Chondrocyte (in vitro differentiated cells): ENCODE data around the gene QSOX2. TPM values are rescaled to one million over a fixed set of nuclear protein-coding genes. Genes with fewer than 3 reads are reported as not detected.

ENCODE experiments used
- DNase-seq: peaks from one replicate; pipeline ENCODE4 v3.0.0; 2021; ENCODE audit warnings: mixed read lengths, low spot score
- H3K27ac Mint-ChIP-seq: one replicate; pipeline ENCODE4 v1.8.0; 2021; ENCODE audit warnings: mild to moderate bottlenecking, moderate library complexity, mixed read lengths; ENCODE audit not compliant: unreplicated experiment
- H3K27me3 Mint-ChIP-seq: 2 replicates; pipeline ENCODE4 v1.8.0; 2021; ENCODE audit warnings: low read depth, mixed read lengths
- H3K36me3 Mint-ChIP-seq: 2 replicates; pipeline ENCODE4 v1.8.0; 2021; ENCODE audit warnings: low read depth, mixed read lengths
- H3K4me1 Mint-ChIP-seq: 2 replicates; pipeline ENCODE4 v1.8.0; 2021; ENCODE audit warnings: low read depth, mild to moderate bottlenecking, mixed read lengths
- H3K4me3 Mint-ChIP-seq: one replicate; pipeline ENCODE4 v1.8.0; 2021; ENCODE audit warnings: mild to moderate bottlenecking, moderate library complexity, mixed read lengths; ENCODE audit not compliant: unreplicated experiment
- H3K9me3 Mint-ChIP-seq: 2 replicates; pipeline ENCODE4 v1.8.0; 2021; ENCODE audit warnings: low read depth, mixed read lengths
- total RNA-seq: library from RNA; stranded (reverse); gene quantifications from 3 replicates; pipeline ENCODE4 v1.2.1, GENCODE V29; 2021
- TF ChIP-seq, protein P1 (sequence below): fragments of 200-600 bp; sonication (generic); IDR thresholded peaks from 2 replicates; pipeline ENCODE4 v1.5.0; 2021; ENCODE audit warnings: antibody characterized with exemption, mild to moderate bottlenecking, moderate library complexity

Gene QSOX2
- total RNA-seq, 1 donor from 2014 or later = 14.3 TPM

DNA sequence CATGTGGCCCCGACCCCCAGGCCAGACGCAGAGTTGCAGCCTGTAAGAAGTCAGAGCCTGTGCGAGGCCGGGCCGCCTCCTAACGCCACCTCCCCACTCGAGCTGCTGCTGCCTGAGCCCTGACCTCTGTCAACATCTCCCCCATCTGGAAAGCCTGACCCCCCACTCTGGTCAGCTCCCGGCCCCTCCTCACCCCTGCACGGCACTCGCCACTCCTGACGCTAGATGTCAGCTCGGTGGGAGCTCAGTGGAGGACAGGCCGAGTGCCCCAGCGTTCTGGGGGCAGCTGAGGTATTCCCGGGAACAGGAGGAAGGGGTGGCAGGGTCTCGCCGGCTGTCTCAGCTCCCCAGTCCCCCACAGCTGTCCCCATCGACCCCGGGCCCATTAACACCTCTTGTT is 60.5 kb downstream of the QSOX2 start:
- no peaks in the 10 kb centered on the region for H3K4me1 Mint-ChIP-seq
- no peak for DNase-seq
- H3K36me3 Mint-ChIP-seq = no peaks in the 10 kb centered on the region
- no peak overlapping the region for H3K27ac Mint-ChIP-seq
- no peaks in the 10 kb centered on the region for H3K9me3 Mint-ChIP-seq
- peaks cover 43% of the 10 kb centered on the region for H3K27me3 Mint-ChIP-seq
- no peak overlapping the region for H3K4me3 Mint-ChIP-seq
- TF ChIP-seq, protein P1, sequence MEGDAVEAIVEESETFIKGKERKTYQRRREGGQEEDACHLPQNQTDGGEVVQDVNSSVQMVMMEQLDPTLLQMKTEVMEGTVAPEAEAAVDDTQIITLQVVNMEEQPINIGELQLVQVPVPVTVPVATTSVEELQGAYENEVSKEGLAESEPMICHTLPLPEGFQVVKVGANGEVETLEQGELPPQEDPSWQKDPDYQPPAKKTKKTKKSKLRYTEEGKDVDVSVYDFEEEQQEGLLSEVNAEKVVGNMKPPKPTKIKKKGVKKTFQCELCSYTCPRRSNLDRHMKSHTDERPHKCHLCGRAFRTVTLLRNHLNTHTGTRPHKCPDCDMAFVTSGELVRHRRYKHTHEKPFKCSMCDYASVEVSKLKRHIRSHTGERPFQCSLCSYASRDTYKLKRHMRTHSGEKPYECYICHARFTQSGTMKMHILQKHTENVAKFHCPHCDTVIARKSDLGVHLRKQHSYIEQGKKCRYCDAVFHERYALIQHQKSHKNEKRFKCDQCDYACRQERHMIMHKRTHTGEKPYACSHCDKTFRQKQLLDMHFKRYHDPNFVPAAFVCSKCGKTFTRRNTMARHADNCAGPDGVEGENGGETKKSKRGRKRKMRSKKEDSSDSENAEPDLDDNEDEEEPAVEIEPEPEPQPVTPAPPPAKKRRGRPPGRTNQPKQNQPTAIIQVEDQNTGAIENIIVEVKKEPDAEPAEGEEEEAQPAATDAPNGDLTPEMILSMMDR = no peak

DNA sequence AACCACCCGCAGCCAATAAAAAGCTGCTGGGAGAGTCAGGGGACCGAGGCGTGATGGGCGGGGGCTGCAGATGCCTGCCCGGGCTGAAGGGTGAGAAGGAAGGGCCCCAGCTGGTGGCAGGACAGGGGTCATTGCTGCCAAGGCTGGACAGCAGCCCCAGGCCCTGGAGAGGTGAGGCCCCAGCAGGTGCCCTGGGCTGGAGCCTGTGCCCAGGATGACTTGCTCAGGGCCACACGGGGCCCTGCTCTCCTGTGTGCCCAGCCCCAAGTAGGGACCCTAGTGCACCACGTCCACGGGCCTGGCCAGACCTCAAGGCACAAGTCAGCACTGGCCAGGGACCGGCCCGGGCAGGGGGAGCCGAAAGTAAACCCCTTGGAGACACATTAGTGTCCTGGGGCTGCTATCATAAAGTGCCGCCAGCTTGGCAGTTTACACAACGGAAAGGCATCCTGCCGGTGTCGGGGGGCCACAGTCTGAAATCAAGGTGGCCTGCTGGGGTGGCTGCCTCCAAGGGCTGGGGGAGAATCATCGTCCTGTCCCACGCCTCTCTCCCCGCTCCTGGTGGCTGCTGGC is 62.7 kb downstream of the QSOX2 start:
- no peak overlapping the region for H3K27ac Mint-ChIP-seq
- no peaks in the 10 kb centered on the region for H3K9me3 Mint-ChIP-seq
- no peak overlapping the region for H3K4me3 Mint-ChIP-seq
- DNase-seq = no peak
- H3K36me3 Mint-ChIP-seq = no peaks in the 10 kb centered on the region
- TF ChIP-seq, protein P1 = no peak
- no peaks in the 10 kb centered on the region for H3K4me1 Mint-ChIP-seq
- peaks cover 40% of the 10 kb centered on the region for H3K27me3 Mint-ChIP-seq

DNA sequence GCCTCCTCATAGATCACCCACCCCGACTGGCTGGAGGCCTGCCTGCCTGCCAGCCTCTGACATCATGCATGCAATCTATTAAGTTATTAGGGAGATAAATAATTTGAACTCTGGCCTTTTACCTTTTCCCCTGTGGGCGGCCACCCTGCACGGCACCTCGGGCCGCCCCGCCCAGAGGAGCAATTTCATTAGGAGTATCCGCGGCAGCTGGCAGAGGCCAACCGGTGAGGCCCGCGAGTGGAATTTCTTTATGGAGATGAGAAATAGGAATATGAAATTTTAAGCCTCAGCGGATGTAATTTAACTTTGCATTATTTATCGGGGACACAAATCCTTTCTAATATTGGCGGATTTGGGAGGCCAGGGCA is 63.2 kb downstream of the QSOX2 start:
- Mint-ChIP-seq H3K36me3 (no peaks in the 10 kb centered on the region), H3K4me3 (no peak overlapping the region), H3K4me1 (no peaks in the 10 kb centered on the region), H3K9me3 (no peaks in the 10 kb centered on the region), H3K27ac (no peak overlapping the region), H3K27me3 (peaks cover 38% of the 10 kb centered on the region)
- no peak for DNase-seq
- TF ChIP-seq, protein P1 = no peak

DNA sequence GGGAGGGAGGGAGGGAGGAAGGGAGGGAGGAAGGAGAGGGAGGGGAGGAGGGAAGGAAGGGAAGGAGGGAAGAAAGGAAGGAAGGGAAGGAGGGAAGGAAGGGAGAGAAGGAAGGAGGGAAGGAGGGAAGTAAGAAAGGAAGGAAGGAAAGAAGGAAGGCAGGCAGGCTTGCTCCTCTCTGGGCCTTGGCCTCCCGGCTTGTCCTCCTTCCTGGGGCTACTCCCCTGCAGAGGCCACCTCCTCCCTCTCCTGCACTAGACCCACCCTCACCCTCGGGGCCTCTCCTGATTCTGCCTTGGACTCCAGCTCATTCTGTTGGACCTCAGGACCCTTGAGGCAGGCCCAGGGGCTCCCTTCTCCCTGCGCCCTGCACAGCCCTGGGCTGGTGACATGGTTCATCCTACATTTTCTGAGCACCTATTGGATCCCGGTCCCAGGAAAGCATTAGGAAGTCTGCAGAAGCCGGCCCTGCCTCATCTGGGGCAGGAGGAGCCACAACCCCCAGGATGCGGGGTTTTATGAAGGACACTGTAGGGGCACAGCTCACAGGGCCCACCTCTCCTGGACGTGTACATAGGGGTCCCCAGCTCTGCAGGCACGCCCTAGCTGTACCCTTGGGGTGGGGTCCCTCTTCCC is 63.7 kb downstream of the QSOX2 start:
- Mint-ChIP-seq H3K9me3 (no peaks in the 10 kb centered on the region), H3K27me3 (peaks cover 33% of the 10 kb centered on the region), H3K4me3 (no peak overlapping the region), H3K27ac (no peak overlapping the region), H3K4me1 (no peaks in the 10 kb centered on the region), H3K36me3 (no peaks in the 10 kb centered on the region)
- TF ChIP-seq, protein P1 = no peak
- no peak for DNase-seq

DNA sequence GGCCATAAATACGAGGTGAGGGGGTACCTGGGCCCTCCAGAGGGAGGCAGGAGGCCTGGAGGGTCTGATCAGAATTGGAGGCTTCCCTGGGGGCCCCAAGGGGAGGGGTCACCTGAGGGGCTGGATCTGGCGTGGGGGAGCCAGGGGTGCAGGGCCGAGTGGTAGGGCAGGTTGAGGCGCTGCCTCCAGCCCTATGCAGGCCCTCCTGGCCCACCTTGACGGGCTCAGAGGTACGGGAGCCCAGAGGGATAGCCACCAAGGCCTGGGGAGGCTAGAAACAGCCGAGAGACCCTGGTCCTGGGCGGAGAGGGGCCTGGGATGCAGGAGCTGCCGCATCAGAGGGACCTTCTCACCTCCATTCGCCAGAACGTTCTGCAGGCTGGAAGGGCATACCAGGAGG is 65.0 kb downstream of the QSOX2 start:
- Mint-ChIP-seq H3K4me3 (no peak overlapping the region), H3K27me3 (peaks cover 27% of the 10 kb centered on the region), H3K36me3 (no peaks in the 10 kb centered on the region), H3K9me3 (no peaks in the 10 kb centered on the region), H3K27ac (no peak overlapping the region), H3K4me1 (no peaks in the 10 kb centered on the region)
- TF ChIP-seq, protein P1 = no peak
- no peak for DNase-seq
